H9 (cell line): Measurements from ENCODE around the gene SZT2. TPM values are rescaled to one million over a fixed set of nuclear protein-coding genes. Genes with fewer than 3 reads are reported as not detected.

ENCODE experiments used
- DNase-seq: peaks from one replicate; pipeline ENCODE4 v3.0.0-alpha.2; 2017
- H2AFZ ChIP-seq: one replicate; pipeline ENCODE4 v1.6.1; 2013; ENCODE audit warnings: mild to moderate bottlenecking, low read length, control low read depth, moderate library complexity
- H2AK5ac ChIP-seq: 2 replicates; pipeline ENCODE4 v1.6.1; 2013; ENCODE audit warnings: low read length, control low read depth, mixed read lengths; ENCODE audit not compliant: insufficient read length
- H2BK120ac ChIP-seq: one replicate; pipeline ENCODE4 v1.6.1; 2013; ENCODE audit warnings: low read depth, mild to moderate bottlenecking, low read length, control low read depth, inconsistent platforms; ENCODE audit not compliant: poor library complexity, severe bottlenecking
- H2BK12ac ChIP-seq: 2 replicates; pipeline ENCODE4 v1.6.1; 2013; ENCODE audit warnings: low read length, control low read depth, mixed read lengths, low read depth; ENCODE audit not compliant: insufficient read length
- H2BK15ac ChIP-seq: 2 replicates; pipeline ENCODE4 v1.6.1; 2013; ENCODE audit warnings: low read depth, low read length, control low read depth
- H2BK20ac ChIP-seq: one replicate; pipeline ENCODE4 v1.6.1; 2013; ENCODE audit warnings: low read depth, mild to moderate bottlenecking, low read length, control low read depth, inconsistent platforms; ENCODE audit not compliant: poor library complexity, severe bottlenecking
- H2BK5ac ChIP-seq: 2 replicates; pipeline ENCODE4 v1.6.1; 2013; ENCODE audit warnings: low read length, control low read depth, mixed read lengths; ENCODE audit not compliant: insufficient read length
- H3K14ac ChIP-seq: 2 replicates; pipeline ENCODE4 v1.6.1; 2013; ENCODE audit warnings: low read length, control low read depth; ENCODE audit not compliant: insufficient read depth
- H3K18ac ChIP-seq: 2 replicates; pipeline ENCODE4 v1.6.1; 2013; ENCODE audit warnings: low read depth, mild to moderate bottlenecking, mixed read lengths, low read length, control low read depth; ENCODE audit not compliant: insufficient read length
- H3K23ac ChIP-seq: 2 replicates; pipeline ENCODE4 v1.6.1; 2013; ENCODE audit warnings: low read length, control low read depth, mixed read lengths, low read depth; ENCODE audit not compliant: insufficient read length
- H3K23me2 ChIP-seq: 2 replicates; pipeline ENCODE4 v1.6.1; 2013; ENCODE audit warnings: low read depth, mild to moderate bottlenecking, mixed read lengths, low read length, control low read depth; ENCODE audit not compliant: insufficient read length, poor library complexity, severe bottlenecking
- H3K27ac ChIP-seq: 2 replicates; pipeline ENCODE4 v1.5.1; 2013; ENCODE audit warnings: low read length, control low read depth, mixed read lengths, low read depth; ENCODE audit not compliant: insufficient read length
- H3K27me3 ChIP-seq: 2 replicates; pipeline ENCODE4 v1.6.1; 2013; ENCODE audit warnings: low read length, control low read depth, inconsistent platforms; ENCODE audit not compliant: insufficient read depth
- H3K4ac ChIP-seq: 2 replicates; pipeline ENCODE4 v1.6.1; 2013; ENCODE audit warnings: low read depth, mild to moderate bottlenecking, control low read depth, inconsistent platforms, low read length, moderate library complexity
- H3K4me1 ChIP-seq: 2 replicates; pipeline ENCODE4 v1.6.1; 2013; ENCODE audit warnings: low read length, control low read depth, inconsistent platforms; ENCODE audit not compliant: insufficient read depth
- H3K4me2 ChIP-seq: 2 replicates; pipeline ENCODE4 v1.6.1; 2013; ENCODE audit warnings: low read length, control low read depth, mixed read lengths; ENCODE audit not compliant: insufficient read length, insufficient read depth
- H3K56ac ChIP-seq: 2 replicates; pipeline ENCODE4 v1.6.1; 2013; ENCODE audit warnings: low read depth, mild to moderate bottlenecking, mixed read lengths, low read length, control low read depth; ENCODE audit not compliant: insufficient read length
- H3K79me1 ChIP-seq: 2 replicates; pipeline ENCODE4 v1.6.1; 2013; ENCODE audit warnings: low read depth, mild to moderate bottlenecking, moderate library complexity, low read length, control low read depth, inconsistent platforms; ENCODE audit not compliant: insufficient read depth, poor library complexity, severe bottlenecking
- H3K79me2 ChIP-seq: 2 replicates; pipeline ENCODE4 v1.6.1; 2013; ENCODE audit warnings: low read length, control low read depth, inconsistent platforms; ENCODE audit not compliant: insufficient read depth
- H3K9ac ChIP-seq: 2 replicates; pipeline ENCODE4 v1.6.1; 2013; ENCODE audit warnings: low read length, control low read depth, mixed read lengths; ENCODE audit not compliant: insufficient read length; ENCODE audit errors: extremely low read depth
- H3K9me3 ChIP-seq: one replicate; pipeline ENCODE4 v1.6.1; 2013; ENCODE audit warnings: low read depth, low read length, inconsistent platforms; ENCODE audit not compliant: control insufficient read depth
- H3T11ph ChIP-seq: one replicate; pipeline ENCODE4 v1.6.1; 2013; ENCODE audit warnings: mild to moderate bottlenecking, low read length, control low read depth, inconsistent platforms
- H4K20me1 ChIP-seq: one replicate; pipeline ENCODE4 v1.6.1; 2013; ENCODE audit not compliant: control insufficient read depth, insufficient read length, insufficient read depth
- H4K5ac ChIP-seq: 2 replicates; pipeline ENCODE4 v1.6.1; 2013; ENCODE audit warnings: low read depth, mild to moderate bottlenecking, mixed read lengths, low read length, control low read depth; ENCODE audit not compliant: insufficient read length
- H4K8ac ChIP-seq: replicated peaks from 2 replicates; pipeline ENCODE4 v1.6.1; 2013; ENCODE audit warnings: low read length, control low read depth, mixed read lengths, low read depth; ENCODE audit not compliant: insufficient read length
- H4K91ac ChIP-seq: 2 replicates; pipeline ENCODE4 v1.6.1; 2013; ENCODE audit warnings: low read depth, mild to moderate bottlenecking, moderate library complexity, mixed read lengths, low read length, control low read depth; ENCODE audit not compliant: insufficient read length
- H3K27ac Mint-ChIP-seq, 3 experiments: 2 replicates in 2 of 3; 3 replicates in 1 of 3; pipeline ENCODE4 v1.8.0; 2020 to 2021; ENCODE audit warnings: mixed read lengths in 3 of 3, mild to moderate bottlenecking in 1 of 3, moderate library complexity in 1 of 3
- H3K27me3 Mint-ChIP-seq: 2 replicates; pipeline ENCODE4 v1.8.0; 2021; ENCODE audit warnings: low read depth, mild to moderate bottlenecking, moderate library complexity, mixed read lengths
- H3K36me3 Mint-ChIP-seq, 3 experiments: 2 replicates in 2 of 3; 3 replicates in 1 of 3; pipeline ENCODE4 v1.8.0; 2020 to 2021; ENCODE audit warnings: low read depth in 3 of 3, mixed read lengths in 3 of 3; ENCODE audit not compliant: insufficient read depth in 1 of 3
- H3K4me1 Mint-ChIP-seq, 2 experiments: 2 replicates each; pipeline ENCODE4 v1.8.0; 2020; ENCODE audit warnings: mixed read lengths in 2 of 2
- H3K4me3 Mint-ChIP-seq, 2 experiments: 2 replicates in 1 of 2; 3 replicates in 1 of 2; pipeline ENCODE4 v1.8.0; 2020 to 2021; ENCODE audit warnings: mild to moderate bottlenecking in 2 of 2, mixed read lengths in 2 of 2, moderate library complexity in 1 of 2
- H3K9me3 Mint-ChIP-seq, 2 experiments: 2 replicates in 1 of 2; 3 replicates in 1 of 2; pipeline ENCODE4 v1.8.0; 2020; ENCODE audit warnings: mild to moderate bottlenecking in 2 of 2, mixed read lengths in 2 of 2, moderate library complexity in 1 of 2
- CTCF ChIP-seq: fragments of 200-600 bp; sonication (generic); conservative IDR thresholded peaks from 3 replicates; pipeline ENCODE4 v1.8.0; 2021; ENCODE audit warnings: antibody characterized with exemption, mild to moderate bottlenecking
- WGBS: extraction: QIAGEN DNeasy Blood & Tissue Kit; methylation state at CpG from one replicate; pipeline ENCODE4 v1.1.7; 2013; ENCODE audit warnings: missing lambda C conversion rate, low lambda C conversion rate, mixed read lengths; ENCODE audit not compliant: insufficient read length; ENCODE audit errors: extremely low coverage; 5-methylcytosine and 5-hydroxymethylcytosine counted together
- total RNA-seq: library from RNA; stranded (reverse); gene quantifications from 2 replicates; pipeline ENCODE4 v1.2.1, GENCODE V29; 2021

Gene SZT2
- total RNA-seq, 1 experiment from 2014 or later, result 16.8 TPM

DNA sequence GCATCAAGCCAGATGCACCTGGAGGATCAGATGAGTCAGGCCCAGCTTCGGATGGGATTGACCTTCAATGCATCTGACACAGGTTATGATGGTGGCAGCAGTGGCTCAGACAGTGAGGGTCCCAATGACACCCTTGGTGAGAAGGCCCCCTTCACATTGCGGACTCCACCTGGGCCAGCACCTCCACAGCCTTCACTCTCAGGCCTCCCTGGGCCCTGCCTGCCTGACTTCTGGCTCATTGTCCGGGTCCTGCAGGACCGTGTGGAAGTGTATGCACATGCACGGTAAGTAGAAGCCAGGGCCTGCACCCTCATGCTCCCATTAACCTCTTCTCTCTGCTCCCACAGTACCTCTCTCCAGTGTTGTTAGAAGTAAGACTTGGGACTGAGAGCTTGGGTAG, 43.2 kb downstream of the SZT2 start:
- no peak overlapping the region for H3K14ac ChIP-seq
- H2AK5ac ChIP-seq, result no peak overlapping the region
- no peak overlapping the region for H4K5ac ChIP-seq
- H2AFZ ChIP-seq, result no peak overlapping the region
- no peaks in the 10 kb centered on the region for H3K4me1 ChIP-seq
- H3K27ac ChIP-seq, result no peak overlapping the region
- H3K27me3 ChIP-seq, result no peaks in the 10 kb centered on the region
- no peak overlapping the region for H2BK15ac ChIP-seq
- Mint-ChIP-seq H3K4me1 (no peaks in the 10 kb centered on the region), H3K27me3 (no peaks in the 10 kb centered on the region), H3K4me3 (no peak overlapping the region), H3K9me3 (no peaks in the 10 kb centered on the region), H3K27ac (no peak overlapping the region), H3K36me3 (peaks cover 14 to 60% (median 54%) of the 10 kb centered on the region in 3 experiments; a peak in 6 of 7 replicates)
- H3K23me2 ChIP-seq, result no peaks in the 10 kb centered on the region
- no CpG with 5 or more reads among the region's 5 CpGs for whole genome bisulfite sequencing
- no peaks in the 10 kb centered on the region for H3K79me1 ChIP-seq
- no peak overlapping the region for H3K23ac ChIP-seq
- H4K8ac ChIP-seq, result no peak overlapping the region
- H3K56ac ChIP-seq, result no peak overlapping the region
- no peaks in the 10 kb centered on the region for H4K20me1 ChIP-seq
- no peaks in the 10 kb centered on the region for H3K79me2 ChIP-seq
- no peak overlapping the region for H2BK5ac ChIP-seq
- no peaks in the 10 kb centered on the region for H3K9me3 ChIP-seq
- no peak overlapping the region for H3K18ac ChIP-seq
- no peak for TF ChIP-seq CTCF
- no peak overlapping the region for H2BK20ac ChIP-seq
- H2BK12ac ChIP-seq, result no peak overlapping the region
- H4K91ac ChIP-seq, result no peak overlapping the region
- H3K9ac ChIP-seq, result no peak overlapping the region
- H2BK120ac ChIP-seq, result no peak overlapping the region
- no peak overlapping the region for H3T11ph ChIP-seq
- no peak overlapping the region for H3K4ac ChIP-seq
- no peak for DNase-seq
- no peak overlapping the region for H3K4me2 ChIP-seq
